Stimulated activated CD4-positive, alpha-beta T cell treated with anti-CD3 and anti-CD28 coated beads, Interleukin-15, amount 100 ng/mL, for 24 hours (primary cell): ENCODE measurements around the gene HSD11B2.

Experiments
- DNase-seq: peaks from one replicate; pipeline ENCODE4 v3.0.0-alpha.2; 2020

HSD11B2 gene

DNA sequence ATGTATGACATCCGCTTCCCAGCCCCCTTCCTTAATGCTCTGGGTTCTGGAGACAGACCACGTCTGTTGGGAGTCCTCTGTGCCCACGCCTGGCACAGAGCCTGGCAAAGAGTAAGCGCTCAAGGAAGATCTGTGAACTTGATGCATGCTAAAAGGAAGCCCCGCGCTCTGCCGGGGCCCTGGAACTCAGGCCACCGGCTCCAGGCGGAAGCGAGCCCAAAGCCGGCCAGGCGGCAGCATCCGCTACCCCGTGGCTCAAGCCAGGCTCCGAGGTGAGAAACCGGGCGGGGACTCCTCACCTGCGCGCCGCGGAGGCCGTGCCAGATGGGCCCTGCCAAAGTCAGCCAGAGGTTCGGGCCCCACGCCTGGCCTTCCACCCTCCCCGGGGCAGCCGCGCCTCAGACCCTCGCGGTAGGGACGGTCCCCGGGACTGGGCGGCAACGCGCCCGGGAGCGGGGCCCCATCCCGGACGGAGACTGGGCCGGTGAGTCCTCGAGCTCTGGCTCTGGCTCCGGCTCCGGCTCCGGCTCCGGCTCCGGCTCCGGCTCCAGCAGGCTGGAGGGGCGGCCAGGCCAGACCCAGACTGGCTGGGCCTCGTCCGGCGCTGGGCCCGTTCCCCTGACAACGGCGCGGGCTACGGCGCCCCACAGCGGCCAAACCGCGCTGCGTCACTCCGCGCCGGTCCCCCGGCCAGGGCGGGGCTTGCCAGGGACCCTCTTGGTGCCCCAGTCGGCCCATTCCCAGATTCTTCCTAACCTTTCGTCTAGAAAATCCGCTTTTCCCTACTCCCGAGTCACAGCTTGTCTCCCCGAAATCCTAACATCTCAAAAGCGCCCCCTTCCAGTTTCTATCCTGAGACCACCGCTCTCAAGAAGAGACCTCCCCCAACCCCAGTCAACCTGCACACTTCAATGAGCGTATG is 14.8 kb upstream of the HSD11B2 start, which contains the start of gene ZDHHC1:
Gene ZDHHC1, minus strand, starts transcription at position 606 of the 922 bp plus-strand sequence. CDS start 8,702 bp downstream, outside the sequence.
- peak; percentile 75 for DNase-seq

DNA sequence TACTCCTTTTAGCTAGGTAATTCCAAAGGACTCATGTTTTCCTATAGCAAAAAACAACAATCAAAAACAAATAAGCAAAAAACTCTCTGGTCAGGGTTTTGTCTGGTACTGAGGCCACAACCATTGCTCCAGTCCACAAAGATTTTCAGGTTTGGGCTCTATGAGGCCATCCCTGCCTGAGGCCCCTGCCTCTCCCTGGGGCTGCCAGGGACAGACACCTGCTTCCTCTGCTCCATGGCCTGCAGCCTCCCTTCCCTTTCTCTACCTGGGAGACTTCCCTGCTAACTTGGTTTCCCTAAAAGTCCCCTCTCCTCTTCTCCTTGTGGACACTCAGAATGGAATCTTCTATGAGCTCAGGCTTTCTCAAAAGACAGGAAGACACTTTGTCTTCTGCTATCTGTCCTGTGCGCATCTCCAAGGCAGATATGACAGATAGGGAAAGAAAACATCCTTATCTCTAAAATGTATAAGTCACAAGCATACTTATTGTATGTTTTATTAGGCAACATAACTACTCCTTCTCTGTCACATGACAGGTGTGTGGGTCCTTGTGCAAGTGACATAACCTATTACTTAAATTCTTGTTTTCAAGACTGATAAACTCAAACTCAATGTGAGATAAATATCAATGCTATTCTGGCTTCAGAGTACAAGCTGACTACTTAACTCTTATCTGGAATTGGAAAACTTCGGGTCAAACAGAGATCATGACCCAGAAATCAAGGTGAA is 13.4 kb upstream of the HSD11B2 start:
- DNase-seq, result no peak

DNA sequence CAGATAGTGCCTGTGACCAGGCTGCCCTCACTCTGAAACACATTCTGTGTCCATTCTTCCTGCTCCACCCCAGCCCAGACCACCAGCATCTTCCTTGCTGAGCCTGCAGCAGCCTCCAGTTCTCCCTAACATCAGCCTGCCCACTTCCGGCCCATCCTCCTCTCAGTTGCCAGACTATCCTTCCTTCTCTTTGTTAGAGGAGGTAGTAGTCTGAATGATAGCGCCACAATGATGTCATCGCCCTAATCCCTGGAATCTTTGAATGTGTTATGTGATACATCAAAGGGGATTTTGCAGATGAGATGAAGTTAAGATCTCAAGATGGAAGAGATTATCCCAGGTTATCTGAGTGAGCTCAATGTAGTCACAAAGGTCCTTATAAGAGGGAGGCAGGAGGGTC is 11.4 kb upstream of the HSD11B2 start:
- DNase-seq, result no peak

DNA sequence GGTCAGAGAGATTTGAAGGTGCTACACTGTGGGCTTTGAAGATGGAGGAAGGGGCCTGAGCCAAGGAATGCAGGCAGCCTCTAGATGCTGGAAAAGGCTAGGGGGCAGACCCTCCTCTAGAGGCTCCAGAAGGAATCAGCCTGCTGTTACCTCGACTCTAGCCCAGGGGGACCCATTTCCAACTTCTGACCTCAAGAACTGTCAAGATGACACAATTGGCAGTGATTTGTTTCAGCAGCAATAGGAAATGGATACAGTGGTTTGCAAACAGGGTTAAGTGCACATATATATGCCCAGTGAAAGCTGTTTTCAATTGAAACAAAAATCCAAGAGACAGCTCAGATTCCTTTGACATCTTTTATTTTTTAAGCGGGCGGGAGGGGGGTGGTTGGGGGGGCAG is 11.0 kb upstream of the HSD11B2 start:
- DNase-seq, result no peak

DNA sequence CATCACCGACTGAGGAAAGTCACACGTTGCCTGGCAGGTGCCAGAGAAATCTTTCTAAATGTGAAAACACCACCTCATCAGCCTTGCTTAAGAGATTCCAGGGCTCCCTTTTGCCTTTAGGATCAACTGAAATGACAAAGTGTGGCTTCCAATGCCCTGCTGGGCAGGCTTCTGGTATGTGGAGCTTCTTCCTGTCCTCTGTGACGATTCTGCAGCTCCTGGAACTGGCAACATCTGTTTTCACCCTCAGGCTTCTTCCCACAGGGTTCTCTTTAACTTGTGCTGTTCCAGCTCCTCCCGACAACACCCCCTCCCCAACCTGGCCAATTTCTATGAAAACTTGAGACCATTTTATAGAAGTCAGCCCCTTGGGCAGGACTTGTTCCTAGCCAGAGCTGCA is 9.9 kb upstream of the HSD11B2 start:
- no peak for DNase-seq

DNA sequence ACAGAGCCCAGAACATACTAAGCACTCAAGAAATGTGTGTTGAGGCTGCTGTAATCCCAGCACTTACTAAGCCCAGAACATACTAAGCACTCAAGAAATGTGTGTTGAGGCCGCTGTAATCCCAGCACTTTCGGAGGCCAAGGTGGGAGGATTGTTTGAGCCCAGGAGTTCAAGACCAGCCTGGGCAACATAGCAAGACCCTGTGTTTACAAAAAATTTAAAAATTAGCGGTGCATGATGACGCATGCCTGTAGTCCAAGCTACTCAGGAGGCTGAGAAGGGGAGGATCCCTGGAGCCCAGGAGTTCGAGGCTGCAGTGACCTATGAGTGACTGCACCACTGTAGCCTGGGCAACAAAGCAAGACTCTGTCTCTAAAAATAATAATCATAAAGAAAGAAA is 7.9 kb upstream of the HSD11B2 start:
- DNase-seq, result no peak

DNA sequence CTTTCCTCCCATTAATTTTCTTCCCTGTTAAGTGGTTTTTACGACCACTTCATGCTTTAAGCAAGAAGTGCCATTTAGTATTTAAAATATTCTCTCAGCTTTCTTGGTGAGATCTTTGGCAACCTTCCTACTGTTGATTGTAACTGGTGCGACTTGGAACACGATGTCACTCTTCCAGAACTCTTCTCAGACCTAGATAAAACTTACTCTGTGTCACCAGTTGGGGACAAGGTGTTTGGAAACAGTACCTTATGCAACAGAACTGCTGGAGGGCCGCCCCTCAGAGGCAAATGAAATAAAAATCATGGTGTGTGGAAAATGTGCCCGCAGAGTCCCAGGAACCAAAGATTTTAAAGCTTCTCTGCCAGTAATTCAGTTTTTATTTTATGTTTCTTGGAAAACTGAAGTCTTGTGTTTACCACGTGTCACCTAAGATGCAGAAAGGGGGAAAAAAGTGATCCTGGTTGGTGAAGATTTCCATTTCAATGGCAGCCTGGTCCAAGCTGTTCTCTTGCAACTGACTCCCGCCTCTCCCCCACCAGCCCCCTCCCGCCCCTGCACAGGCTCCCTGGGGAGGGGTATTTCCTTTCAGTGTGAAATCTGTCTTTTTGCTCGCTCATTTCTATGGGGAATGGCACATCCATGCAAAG is 7.2 kb upstream of the HSD11B2 start:
- no peak for DNase-seq

DNA sequence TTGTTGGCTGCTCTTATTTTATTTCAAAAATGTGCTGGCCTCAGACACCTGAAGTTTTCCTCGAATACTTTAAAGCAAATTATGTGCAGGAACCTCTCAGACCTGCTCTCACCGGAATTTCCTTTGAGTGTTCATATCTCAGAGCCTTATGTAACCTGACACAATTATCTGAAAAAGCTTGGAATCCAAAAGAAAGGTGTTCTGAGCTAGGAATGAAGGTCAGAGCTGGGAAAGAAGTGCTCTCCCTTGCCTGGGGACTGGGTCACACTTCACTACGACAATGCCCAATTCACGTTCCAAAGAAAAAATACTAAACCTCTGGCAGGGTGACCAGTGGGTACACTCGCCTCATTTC is 6.7 kb upstream of the HSD11B2 start:
- DNase-seq, result no peak

DNA sequence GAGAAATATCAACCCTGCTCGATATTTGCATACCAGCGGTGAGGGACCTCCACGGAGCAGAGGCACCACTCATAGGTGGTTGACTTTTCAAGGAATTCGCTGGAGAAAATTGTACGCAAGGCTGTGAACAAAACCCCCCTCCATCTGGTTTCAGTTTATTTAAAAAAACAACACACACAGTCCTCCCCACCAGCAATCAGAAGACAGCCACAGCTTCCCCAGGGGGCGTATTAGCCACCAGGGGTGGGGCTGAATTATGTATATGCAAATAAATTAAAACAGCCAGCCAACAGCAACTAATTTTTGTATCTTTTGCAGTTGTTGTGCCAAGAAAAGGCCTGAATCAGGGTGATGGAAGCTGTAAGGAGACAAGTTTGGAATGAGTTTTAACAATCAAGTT is 5.9 kb upstream of the HSD11B2 start:
- no peak for DNase-seq

DNA sequence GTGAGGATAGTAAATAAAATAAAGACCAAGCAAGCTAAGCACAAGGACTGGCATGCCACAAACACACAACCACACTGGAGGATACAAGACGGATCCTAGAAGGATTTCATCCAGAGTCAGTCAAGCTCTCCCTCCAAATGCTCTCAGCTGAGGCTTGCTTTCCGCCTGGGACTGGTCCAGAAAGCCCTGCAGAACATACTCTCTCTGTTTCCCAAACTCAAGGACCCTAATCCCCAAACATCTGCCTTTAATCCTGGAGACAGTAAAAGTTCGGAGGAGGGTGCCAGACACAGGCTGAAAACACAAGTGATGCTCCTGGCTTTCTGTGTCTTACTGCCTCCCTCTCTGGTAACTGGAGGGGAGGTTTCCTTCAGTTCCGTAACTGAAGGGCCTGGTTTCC is 5.3 kb upstream of the HSD11B2 start:
- no peak for DNase-seq

DNA sequence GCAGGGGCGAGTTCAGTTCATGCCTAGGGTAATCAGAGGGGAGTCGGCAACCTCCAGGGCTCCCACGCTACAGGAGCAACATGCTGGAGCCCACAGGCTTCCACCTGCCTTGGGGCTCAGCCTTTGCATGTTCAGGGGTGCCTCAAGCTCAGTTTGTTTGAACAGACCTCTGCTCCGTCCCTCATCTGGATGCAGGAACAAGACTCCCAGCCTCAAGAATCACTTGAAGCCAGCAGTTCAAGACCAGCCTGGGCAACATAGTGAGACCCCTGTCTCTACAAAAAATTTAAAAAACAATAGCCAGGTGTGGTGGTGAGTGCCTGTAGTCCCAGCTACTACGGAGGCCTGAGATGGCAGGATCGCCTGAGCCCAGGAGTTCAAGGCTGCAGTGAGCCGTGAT is 4.9 kb upstream of the HSD11B2 start:
- no peak for DNase-seq

DNA sequence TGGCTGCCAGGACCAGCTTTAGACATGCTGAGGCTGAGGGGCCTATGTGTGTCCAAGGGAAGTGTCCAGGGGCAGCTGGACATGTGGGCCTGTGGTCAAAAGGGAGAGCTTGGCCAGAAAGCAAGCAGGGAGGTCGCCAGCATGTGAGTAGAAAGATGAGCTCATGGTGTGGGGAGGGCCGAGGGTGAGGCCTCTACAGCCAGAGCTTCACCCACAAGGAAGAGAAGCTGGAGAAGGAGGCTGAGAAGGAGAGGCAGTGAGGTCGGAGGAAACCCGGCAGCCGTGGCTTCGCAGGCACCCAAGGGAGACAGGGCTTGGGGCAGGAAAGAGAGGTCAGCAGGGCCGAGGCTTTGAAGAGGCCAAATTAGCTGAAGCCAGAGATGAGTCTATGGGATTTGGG is 4.0 kb upstream of the HSD11B2 start:
- no peak for DNase-seq

DNA sequence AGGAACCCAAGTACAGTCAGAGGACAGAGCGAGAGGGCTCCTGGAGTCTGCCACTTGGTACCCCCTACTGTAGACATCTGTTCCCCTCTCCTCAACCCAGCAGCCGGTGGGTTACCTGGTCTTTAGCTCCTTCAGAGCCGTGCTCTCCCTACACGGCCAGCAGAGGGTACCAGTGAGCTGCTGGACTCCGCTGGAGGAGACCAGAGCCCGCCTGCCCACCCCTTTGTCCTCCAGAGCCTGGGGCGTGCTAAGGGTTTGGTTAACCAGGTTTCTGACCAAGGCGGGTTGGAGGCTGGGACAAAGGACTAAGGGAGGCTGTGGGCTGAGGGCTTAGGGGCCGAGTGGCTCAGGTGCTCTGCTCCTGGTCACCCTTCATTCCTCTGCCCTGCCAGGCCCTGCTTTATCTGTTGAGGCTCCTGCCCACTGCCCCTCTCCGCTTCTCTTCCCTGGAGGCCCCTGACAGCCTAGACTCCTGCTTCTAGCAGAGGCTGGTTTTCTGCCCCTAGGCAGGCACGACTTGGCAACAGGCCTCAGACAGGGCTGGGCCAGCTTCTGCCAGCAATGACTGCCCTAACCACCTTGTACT is 2.7 kb upstream of the HSD11B2 start:
- peak; percentile 79 for DNase-seq

DNA sequence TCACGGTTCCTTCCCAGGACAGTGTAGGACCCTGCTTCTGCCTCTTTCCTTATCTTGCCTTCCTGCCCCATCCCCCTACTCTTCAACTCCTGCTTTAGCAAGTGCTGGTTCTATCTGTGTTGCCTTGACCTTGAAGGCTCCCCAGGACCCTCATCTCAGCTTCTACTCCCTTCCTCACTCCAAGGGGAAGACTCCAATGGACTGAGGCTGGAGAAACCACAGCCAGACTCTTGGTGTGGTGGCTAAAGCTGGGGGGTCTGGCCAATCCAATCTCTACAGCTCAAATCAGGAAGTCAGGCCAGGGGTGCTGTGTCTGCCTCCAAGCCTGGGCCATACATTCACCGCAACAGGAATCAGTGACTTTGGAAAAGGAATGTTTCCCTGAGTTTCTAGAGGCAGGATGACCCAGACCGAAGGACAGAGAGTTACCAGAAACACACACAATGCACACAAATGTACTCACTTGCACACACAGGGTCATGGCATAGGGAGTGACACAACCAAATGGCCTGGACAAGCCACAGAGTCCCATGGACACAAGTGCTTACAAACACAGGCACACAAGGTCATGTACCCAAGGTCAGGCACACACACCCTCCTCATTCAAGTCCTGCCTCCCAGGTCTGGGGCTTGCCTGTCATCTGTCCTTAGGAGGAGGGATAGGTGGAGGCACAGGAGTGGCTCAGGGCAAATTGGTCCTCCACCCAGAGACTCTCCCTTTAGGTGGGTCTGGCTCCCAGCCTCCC is 1.7 kb upstream of the HSD11B2 start:
- DNase-seq, result no peak

DNA sequence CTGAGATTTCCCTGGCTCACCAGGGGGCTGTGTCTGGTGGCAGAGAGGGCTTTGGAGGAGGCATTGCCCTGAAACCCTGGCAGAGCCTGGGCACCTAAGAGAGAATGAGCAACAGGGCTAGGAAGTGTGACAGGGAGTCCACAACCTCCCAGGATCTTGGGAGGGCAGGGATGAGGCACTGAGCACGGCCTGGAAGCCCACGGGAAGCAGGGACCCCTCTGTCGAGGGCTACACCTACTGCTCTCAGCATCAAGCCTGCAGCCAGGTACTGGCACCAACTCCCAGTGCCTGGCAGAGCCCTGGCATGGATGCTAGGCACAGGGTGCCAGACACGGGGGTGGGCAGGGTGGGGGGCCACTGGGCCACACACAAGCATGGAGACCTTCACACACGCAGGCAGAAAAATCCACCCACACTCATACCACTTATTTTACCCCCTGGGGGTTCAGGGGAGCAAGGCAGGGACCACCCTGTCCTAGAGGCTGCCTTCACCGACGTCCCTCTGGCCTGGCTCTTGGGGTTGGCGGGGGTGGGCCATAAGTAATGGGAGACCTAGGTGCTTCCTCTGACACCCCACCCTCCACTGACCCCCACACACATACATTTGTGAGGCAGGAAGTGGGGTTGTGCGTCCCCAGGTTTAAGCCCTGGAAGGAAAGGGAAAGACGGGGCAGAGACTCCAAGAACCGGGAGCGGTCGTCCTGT is 970 bp upstream of the HSD11B2 start:
- no peak for DNase-seq

DNA sequence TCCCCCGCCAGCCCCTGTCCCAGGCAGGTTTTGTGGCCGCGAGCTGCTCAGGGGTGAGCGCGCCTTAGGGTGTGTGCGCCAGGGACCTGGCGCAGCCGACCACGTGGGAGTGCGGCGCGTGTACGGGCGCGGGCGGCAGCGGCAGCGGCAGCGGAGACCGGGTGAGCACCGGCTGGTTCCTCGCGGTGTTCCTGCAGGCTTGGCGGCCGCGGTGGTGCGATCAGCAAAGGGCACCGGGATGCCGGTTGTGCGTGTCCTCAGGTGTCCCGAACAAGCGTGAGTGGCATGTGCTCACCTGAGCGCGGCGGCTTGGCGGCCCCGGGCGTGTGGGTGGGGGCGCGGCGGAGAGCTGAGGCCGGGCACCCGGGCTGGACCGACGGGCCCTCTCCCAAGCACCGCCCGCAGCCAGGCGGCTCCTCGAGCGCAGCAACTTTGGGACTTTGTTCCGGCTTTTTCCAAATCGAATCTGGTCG is 381 bp upstream of the HSD11B2 start:
- peak; percentile 56 for DNase-seq

DNA sequence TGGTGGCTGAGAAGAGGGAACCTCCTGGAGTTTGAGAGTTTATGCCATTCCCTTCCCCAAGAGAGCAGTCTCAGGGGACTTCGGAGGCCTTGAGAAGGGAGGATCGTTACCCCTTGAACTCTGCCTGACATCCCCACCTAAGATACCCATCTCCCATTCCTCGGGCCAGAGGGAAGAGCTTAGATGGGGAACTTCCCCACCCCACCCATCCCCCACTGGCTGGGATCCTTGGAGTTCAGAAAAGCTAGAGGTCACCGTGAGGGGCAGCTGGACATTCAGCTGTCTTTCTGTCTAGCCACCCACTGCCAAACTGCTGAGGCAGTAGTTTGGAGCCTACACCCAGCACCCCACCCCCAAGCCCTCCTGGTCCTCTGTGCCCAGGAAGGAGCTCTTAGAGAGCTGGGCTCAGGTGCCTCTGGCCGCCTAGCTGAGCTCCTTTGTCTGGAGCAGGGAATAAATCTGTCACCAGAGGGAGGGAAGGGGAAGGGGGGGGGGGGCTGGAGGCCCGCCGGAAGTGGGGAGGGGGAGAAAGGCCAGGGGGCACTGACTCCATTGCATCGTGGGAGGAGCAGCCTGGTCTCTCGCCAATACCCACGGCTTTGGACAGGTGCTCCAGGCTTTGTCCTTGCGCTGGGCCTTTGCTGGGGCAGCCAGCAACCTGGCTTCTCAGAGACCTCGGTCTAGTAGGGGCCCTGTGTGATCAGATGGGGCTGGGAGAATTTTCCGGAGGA is 1.0 kb downstream of the HSD11B2 start:
- no peak for DNase-seq

DNA sequence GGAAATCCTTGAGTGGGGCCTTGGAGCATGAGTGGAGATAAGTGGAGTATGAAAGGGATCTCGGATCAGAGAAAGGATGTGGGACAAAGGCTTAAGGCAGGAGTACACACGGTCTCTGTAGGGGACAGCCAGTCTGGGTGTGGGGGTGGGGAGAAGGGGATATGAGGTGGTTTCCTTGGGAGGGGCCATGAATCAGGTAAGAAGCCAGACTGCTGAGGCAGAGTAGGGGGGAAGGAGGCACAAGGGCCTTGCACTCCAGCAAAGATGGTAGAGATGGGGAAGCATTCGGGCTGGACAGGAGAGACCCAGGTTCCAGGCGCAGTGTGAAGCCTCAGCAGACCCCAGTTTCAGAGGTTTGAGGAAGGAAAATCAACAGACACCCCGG is 1.6 kb downstream of the HSD11B2 start:
- no peak for DNase-seq

DNA sequence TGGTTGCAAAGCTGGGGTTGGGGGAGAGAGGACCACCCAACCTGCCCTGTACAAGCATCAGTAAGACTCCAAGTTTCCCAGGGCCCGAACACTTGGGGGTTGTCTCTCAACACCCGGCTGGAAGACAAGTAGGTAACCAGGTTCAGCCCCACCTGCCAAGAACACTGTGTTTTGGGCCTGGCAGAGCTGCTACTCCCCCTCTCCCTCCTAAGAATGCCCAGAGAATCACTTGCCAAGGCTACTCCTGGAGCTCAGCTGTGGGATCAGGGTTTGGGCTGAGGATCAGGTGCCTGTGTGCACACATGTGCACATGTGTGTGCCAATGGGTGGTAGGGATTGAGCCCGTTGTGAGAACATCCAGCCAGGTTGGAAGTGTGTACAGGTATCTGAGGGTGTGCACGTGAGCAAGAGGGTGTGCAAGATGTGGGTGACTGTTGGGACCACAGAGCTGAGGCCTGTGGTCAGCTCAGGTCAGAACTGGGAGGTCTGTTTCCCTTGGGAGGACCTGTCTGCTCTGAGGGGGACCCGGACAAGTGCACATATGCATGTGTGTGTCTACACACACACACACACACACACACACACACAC is 2.3 kb downstream of the HSD11B2 start:
- no peak for DNase-seq

DNA sequence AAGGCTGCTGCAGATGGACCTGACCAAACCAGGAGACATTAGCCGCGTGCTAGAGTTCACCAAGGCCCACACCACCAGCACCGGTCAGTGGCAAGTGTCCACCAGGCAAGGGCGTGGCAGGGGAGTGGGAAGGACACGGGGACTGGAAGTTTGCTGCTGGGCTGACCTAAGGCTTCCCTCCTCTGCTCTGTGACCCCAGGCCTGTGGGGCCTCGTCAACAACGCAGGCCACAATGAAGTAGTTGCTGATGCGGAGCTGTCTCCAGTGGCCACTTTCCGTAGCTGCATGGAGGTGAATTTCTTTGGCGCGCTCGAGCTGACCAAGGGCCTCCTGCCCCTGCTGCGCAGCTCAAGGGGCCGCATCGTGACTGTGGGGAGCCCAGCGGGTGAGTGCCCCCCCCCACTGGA is 4.8 kb downstream of the HSD11B2 start:
- DNase-seq, result no peak
